Measurements from ENCODE around the gene MOV10L1. TPM values are rescaled to one million over a fixed set of nuclear protein-coding genes. Genes with fewer than 3 reads are reported as not detected.

Gene MOV10L1
- total RNA-seq, 4 donors from 2014 or later = 0.13 to 1.7 (median 1.6) TPM; not detected in 1

GRCh38 chr22:50169774-50170341, 80.1 kb downstream of the MOV10L1 start:
- TF ChIP-seq POLR2A (IDR thresholded peaks at IDR 0.05) (no peak), CTCF (IDR thresholded peaks at IDR 0.05) (no peak)
- intact Hi-C loops (cut with DNase I; ENCODE audit: low total_unique reads) = no loop called here
- no peak overlapping the region for H3K4me3 ChIP-seq (ENCODE audit: low read depth, poor library complexity, severe bottlenecking)
- 0 to 1% methylated on average over 24 to 29 of the region's 70 CpGs for WGBS, 2 donors
- no peak for DNase-seq (ENCODE audit: low spot score in 2 of 2)

- 24 to 32% methylated on average over 25 to 29 of the region's 105 CpGs for WGBS, 2 donors
- no peak for DNase-seq (ENCODE audit: low spot score in 2 of 2)
- no peak within 1 kb of the TSS for H3K4me3 ChIP-seq (ENCODE audit: low read depth, poor library complexity, severe bottlenecking)
- intact Hi-C loops (cut with DNase I; ENCODE audit: low total_unique reads) = no loop called here
- TF ChIP-seq CTCF (IDR thresholded peaks at IDR 0.05) = no peak
- TF ChIP-seq POLR2A (IDR thresholded peaks at IDR 0.05) = no peak
These were observed 80.9 kb downstream of the MOV10L1 start, which contains the start of gene PANX2 for GRCh38 chr22:50170453-50171318. TSS of gene PANX2 (plus strand) at chr22:50170731. CDS start at chr22:50170731, 0 bp downstream.

DNA sequence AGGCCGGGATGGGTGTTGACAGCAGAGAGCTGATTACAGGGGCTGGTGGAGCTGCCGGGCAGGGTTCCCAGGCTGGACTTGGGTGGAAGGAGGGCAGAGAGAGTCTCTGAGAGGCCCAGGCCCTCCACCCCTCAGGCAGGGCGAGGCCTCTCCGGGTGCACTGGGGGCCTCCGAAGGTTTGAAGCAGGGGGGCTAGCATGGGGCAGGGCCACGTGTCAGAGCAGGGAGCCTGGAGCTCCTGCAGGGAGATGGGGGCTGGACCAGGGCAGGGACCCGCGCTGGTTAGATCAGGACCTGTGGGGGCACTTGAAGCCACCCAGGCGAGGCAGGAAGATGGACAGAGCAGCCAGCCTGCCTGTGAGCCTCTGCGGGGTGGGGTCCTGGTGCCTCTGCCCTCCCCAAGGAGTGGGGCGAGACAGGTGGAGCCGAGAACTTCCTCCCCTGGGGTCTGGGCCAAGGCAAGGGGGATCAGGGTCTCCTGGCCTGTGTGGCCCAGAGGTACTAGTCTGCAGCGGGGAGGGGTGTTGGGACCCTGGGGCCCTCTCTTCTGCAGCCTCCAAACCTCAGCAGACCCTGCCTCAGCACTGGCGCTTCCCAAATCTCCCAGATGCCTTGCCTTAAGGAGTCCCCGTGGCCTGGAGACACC, 81.6 kb downstream of the MOV10L1 start:
- TF ChIP-seq CTCF (IDR thresholded peaks at IDR 0.05) (no peak), POLR2A (IDR thresholded peaks at IDR 0.05) (no peak)
- WGBS, 2 donors = 68 to 73% methylated on average over 11 of the region's 15 CpGs
- no peak for DNase-seq (ENCODE audit: low spot score in 2 of 2)
- intact Hi-C loops (cut with DNase I; ENCODE audit: low total_unique reads) = no loop called here
- H3K4me3 ChIP-seq (ENCODE audit: low read depth, poor library complexity, severe bottlenecking) = no peak overlapping the region

GRCh38 chr22:50171965-50172421, 82.2 kb downstream of the MOV10L1 start:
- no peak overlapping the region for H3K4me3 ChIP-seq (ENCODE audit: low read depth, poor library complexity, severe bottlenecking)
- intact Hi-C loops (cut with DNase I; ENCODE audit: low total_unique reads) = no loop called here
- 51 to 69% methylated on average over 11 to 13 of the region's 13 CpGs for WGBS, 2 donors
- TF ChIP-seq POLR2A (IDR thresholded peaks at IDR 0.05) (no peak), CTCF (IDR thresholded peaks at IDR 0.05) (no peak)
- DNase-seq (ENCODE audit: low spot score in 2 of 2) = no peak

DNA sequence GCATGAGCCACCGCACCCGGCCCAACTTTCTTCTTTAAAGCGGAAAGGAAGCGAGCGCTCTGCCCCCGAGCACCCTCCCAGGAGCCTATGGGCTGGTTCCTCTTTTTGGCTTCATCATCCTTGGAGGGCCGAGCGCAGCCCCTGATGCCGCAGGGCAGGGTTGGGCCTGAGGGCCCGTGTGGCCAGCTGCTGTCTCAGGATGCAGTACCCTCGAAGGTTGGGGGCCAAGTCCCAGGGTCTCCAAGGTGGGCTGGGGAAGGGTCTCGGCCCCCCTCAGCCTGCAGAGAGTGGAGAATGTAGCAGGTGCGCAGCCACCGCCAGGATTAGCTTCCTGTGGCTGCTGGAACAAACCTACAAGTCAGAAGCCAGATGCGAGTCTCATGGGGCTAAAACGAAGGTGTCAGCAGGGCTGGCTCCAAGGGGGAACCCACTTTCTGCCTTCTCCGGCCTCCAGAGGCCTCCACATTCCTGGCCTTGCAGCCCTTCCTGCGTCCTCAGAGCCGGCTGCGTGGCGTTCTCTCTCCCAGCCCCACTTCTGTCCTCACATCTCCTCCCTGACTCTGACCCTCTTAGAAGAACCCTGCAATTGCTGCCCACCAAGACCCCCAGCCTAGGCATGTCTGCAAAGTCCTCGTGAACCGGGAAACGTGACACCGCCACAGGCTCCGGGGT, 83.6 kb downstream of the MOV10L1 start:
- TF ChIP-seq CTCF (IDR thresholded peaks at IDR 0.05) = no peak
- no peak for TF ChIP-seq POLR2A (IDR thresholded peaks at IDR 0.05)
- intact Hi-C loops (cut with DNase I; ENCODE audit: low total_unique reads) = no loop called here
- no peak overlapping the region for H3K4me3 ChIP-seq (ENCODE audit: low read depth, poor library complexity, severe bottlenecking)
- WGBS, 2 donors = 80 to 83% methylated on average over 24 to 26 of the region's 26 CpGs
- DNase-seq (ENCODE audit: low spot score in 2 of 2) = no peak

Measured in lower leg skin (tissue), 4 donors.